ENCODE results near the gene RBBP4.
"Not testable (repeated sequence)": the region's sequence is repeated elsewhere in the genome, so short reads cannot be mapped to it uniquely, and the experiment has no call there.

Gene RBBP4

GRCh38 chr1:32695098-32695904 lies 44.3 kb downstream of the RBBP4 start:
- no peak for DNase-seq

GRCh38 chr1:32696041-32696440 lies 45.0 kb downstream of the RBBP4 start:
- no peak for DNase-seq

DNA sequence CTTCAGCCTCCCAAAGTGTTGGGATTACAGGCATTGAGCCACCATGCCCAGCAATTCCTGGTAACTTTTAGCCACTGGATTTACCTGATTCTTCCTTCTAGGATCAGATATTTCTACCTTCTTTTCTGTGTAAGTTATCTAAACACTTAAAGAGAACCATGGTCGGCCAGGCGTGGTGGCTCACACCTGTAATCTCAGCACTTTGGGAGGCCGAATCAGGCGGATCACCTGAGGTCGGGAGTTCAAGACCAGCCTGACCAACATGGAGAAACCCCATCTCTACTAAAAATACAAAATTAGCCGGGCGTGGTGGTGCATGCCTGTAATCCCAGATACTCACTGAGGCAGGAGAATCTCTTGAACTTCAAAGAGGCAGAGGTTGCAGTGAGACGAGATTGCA lies 46.0 kb downstream of the RBBP4 start:
- not testable (repeated sequence) for DNase-seq

GRCh38 chr1:32701421-32701911 lies 50.5 kb downstream of the RBBP4 start:
- no peak for DNase-seq

- DNase-seq: no peak
These were observed 51.1 kb downstream of the RBBP4 start for GRCh38 chr1:32701951-32702598.

- no peak for DNase-seq
These were observed 51.8 kb downstream of the RBBP4 start, which contains the start of gene SYNC for GRCh38 chr1:32702599-32703478. Gene SYNC (minus strand): TSS chr1:32702770. CDS start chr1:32702660, 110 bp downstream.

DNA sequence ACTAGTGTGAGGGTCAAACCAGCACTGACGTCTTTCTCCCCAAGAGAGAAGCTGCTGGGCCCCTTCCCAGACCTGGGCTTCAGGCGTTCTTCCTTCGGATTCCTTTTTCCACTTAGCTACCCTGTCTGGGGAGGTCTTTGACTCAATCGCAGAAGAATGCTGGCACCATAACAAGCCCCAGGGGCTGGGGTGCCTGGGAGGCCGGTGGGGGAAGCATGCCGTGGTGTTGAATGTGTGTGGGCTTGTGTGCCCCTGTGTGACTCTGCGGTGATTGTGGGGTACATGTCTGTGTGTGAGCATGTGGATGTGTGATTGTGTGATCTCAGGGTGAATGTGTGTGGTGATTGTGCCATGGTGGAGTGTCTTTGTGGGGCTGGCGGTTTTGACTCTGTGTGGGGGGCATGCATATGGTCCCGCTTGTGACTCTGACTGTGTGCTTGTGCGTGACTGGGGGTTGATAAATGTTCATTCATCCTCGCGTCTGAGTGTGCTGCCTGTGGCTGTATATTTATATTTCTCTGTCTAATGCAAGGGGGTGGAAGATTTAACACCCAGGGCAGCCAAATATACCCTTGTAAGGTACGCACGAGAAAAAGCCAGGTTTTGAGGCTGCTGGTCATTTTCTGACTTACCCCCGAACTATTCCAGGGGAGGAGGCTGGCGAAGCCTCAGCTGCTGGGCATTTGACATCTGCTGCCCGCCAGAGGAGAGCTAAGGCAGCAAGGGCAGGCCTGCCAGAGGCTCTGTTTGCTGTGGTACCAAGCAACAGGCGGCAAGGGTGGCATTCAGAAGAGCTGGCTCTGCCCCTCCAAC lies 52.7 kb downstream of the RBBP4 start:
- no peak for DNase-seq

DNA sequence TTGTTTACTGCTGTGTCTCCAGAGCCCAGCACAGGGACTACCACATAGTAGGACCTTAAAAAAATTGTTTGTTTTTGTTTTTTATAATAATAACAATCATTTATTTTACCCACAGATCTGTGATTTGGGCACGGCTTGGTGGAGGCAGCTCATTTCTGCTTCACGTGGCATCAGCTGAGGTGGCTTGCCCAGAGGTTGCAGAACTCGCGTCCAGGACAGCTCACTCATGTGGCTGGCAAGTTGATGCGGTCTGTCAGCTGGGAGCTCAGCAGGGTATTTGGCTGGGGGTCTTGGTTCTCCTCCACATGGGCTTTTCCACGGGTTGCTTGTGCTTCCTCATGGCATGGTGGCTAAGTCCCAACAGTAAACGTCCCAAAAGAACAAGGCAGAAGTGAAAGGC lies 54.5 kb downstream of the RBBP4 start:
- no peak for DNase-seq

- DNase-seq: no peak
These were observed 55.5 kb downstream of the RBBP4 start for GRCh38 chr1:32706491-32706890.

DNA sequence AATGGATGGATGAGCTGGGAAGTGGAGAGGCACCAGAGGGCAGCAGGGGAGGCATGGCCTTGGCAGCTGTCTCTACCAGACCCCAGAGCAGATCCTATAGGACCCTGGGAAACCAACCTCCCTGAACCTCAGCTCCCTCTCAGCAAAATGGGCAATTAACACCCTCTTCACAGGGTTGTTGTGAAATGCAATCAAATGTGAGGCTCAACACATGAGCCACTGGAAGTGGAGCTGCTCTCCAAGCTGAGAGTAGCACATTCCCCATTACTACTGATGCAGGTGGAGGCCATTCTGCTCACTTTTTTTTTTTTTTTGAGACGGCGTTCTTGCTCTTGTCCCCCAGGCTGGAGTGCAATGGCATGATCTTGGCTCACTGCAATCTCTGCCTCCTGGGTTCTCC lies 58.1 kb downstream of the RBBP4 start:
- no peak for DNase-seq

DNA sequence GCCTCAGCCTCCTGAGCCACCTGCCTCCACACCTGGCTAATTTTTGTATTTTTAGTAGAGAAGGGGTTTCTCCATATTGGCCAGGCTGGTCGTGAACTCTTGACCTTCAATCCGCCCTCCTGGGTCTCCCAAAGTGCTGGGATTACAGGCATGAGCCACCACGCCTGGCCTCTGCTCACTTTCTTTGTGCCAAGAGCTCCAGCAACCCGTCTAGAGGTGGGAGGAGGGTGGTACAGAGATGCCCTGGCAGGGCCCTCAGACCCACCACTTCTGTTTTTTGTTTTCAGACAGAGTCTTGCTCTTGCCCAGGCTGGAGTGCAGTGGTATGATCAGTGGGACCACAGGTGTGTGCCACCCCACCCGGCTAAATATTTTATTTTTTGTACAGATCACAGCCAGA lies 58.5 kb downstream of the RBBP4 start:
- no peak for DNase-seq

DNA sequence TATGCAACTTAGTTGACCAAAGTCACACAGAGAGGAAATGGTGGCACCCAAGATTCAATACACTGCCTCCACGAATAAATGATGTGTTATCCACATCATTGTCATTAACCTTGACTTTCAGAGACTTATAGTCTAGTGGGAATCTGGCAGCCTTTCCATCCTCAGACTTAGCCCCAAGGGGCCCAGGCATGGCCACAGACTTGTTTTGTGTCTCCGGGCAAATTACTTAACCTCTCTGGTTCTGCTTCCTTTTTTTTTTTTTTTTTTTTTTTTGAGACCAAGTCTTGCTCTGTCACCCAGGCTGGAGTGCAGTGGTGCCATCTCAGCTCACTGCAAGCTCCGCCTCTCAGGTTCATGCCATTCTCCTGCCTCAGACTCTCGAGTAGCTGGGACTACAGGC lies 60.2 kb downstream of the RBBP4 start:
- not testable (repeated sequence) for DNase-seq

DNA sequence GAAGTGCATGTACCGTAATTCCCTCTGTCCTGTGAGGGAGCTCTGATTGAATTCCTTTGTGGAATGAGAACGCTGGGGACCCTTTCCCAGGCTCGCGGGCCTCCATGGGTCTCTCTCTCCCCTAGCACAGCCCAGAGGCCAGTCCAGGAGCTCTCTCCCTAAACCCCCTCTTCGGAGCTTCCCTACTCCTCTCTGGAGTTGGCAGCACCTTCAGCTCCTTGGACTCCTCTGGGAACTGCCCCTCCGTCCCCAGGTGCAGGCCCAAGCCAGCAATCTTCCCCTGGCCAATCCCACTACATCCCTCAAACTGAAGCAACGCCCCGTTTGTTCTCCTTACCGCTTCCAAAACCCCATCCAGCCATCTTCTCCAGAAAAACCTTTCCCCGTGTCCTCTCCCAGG lies 62.1 kb downstream of the RBBP4 start:
- no peak for DNase-seq

DNA sequence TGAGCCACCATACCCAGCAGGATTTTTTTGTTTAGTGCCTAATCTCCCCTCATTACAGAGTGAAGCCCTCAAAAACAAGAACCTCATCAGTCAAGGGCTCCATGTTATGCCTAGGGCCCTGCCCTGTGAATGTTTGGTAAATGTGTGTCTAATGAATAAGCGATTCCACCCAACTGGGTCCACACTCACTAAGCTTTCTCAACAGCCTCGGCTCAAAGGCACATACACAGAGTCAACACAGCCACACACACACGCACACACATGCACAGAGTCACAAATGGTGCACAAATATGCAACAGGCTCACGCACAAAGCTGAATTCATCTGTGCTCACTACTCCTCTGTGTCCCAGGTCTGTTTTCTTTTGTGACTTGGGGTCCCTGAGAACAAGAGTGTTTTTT lies 63.3 kb downstream of the RBBP4 start:
- no peak for DNase-seq

GRCh38 chr1:32715901-32716311 lies 64.9 kb downstream of the RBBP4 start:
- no peak for DNase-seq

DNA sequence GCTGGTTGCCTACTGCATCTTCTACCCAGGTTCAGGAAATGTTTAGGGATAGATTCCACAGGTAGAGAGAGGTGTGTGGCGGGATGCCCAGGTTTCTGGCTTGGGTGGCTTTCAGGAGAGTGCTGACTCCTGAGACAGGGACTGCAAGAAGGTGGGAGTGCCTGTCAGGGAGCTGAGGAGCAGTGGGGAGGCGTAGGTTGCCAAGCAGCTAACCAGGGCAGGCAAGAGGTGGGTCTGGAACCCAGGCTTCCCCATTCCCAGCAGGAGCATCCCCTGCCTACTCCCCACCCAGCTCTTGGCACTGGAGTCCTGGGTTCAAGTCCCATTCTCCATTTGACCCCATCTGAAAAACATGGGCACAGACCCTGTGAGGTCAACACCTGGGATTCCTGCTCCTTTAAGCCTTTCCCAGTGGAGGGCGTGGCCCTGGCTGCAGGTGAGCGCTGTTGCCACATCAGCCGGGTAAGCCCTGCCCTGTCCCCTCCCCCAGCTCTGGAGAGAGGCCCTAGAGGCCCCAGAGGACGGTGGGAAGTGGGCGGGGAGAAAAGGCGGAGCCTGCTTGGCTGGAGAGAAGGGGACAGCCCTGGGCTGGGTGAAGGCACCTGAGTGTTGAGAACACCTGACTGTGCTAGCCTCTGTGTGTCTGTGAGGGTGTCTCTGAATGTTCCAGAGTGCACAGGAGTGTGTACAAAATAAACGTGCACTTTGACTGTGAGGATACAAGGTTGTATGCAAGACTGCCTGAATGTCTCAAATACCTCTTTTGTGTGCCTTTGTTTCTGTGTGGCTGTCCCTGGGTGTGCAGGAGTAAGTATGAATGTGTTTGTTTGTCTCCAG lies 65.5 kb downstream of the RBBP4 start:
- peak; percentile 81 for DNase-seq

DNA sequence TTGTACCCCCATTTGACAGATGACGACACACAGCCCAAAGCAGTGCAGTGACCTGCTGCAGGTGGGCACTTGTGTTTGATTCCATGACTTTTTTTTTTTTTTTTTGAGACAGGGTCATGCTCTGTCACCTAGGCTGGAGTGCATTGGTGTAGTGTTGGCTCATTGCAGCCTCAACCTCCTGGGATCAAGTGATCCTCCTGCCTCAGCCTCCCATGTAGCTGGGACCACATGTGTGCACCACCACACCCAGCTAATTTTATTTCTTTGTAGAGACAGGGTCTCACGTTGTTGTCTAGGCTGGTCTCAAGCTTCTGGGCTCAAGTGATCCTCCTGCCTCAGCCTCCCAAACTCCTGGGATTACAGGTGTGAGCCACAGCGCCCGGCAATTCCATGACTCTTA lies 66.5 kb downstream of the RBBP4 start:
- DNase-seq: no peak

DNA sequence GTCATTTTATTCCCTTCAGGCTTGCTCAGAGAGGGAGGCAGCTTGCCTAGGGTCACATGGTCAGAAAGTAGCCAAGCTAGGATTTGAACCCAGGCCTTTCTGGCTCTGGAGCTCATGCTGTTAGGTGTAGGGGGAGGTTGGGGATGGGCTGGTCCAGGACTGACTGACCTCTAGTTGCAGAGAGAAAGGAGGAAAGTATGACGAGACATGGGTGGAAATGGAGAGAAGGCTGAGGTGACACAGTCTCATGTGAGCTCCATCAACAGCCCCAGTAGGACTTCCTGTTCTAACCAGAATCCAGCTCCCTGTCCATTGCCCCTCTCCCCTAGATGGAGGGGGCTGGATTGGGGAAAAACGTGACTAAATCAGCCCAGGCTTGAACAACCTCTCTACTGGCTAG lies 67.0 kb downstream of the RBBP4 start:
- DNase-seq: no peak

- no peak for DNase-seq
These were observed 67.5 kb downstream of the RBBP4 start for GRCh38 chr1:32718527-32718926.

GRCh38 chr1:32719681-32720275 lies 68.8 kb downstream of the RBBP4 start:
- no peak for DNase-seq
